NCI-H510A (cell line): ENCODE data around the gene DTX1.

ENCODE experiments used
- DNase-seq: peaks from one replicate; lab custom pipeline; 2025; lab: John Stamatoyannopoulos, UW

The DTX1 gene

DNA sequence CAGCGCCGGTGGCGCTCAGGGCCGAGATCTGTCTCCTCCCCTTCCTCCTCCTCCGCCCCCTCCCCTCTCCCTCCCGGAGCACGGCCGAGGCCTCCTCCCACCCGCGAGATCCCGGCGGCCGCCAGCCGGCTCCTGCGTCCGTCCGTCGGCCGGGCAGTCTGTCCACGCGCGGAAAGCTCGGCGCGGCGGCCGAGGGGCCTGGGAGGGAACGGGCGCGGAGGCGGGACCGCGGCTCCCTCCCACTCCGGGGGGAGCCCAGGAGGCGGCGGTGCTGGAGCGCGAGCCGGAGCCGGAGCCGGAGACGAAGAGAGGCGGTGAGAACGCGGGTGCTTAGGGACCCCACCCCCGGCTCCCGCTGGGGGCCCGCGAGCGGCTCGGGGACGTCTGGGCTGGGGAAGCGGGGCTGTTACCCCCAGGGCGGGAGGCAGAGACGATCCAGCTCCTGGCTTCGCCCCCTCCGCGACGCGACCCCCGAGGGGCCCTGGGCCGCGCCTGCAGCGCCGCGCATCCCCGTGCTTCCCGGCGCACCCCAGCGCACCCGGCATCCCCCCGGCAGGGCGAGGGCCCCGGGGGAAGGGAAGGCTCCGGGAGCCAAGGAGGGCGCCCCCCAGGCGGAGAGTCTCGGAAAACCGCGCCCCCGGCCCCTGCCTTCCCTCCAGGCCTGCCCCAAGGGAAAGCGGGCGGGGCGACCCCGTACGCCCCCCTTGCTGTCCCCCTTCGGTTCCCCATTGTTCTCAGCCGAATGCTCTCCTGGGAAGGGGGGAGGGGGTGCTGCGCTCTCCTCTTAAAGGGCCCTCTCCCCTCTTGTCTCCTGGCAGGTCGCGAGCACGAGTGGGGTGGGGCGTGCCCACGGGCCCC is at the start of gene DTX1:
DTX1 (plus strand) TSS at position 100 of the 858 bp plus-strand sequence. CDS start 1,463 bp downstream, outside the sequence.
- DNase-seq: no peak

DNA sequence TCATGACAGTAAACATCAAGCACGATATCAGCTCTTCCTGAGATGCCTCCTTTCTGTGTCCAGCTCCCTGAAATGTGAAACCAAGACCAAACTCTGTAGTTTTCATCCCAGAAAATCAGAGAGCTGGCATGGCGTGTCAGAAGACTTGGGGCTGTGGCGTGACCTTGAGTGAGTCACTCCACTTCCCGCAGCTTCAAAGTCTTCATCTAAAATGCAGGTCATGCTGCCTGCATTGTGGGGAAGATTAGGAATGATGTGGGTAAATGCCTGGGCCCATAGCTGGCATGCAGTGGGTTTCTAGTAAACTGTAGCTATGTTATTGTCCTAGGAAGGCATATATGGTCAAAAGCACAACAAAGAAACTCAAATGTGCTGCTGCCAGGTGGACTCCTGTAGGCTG is 49.4 kb upstream of the DTX1 start:
- no peak for DNase-seq

DNA sequence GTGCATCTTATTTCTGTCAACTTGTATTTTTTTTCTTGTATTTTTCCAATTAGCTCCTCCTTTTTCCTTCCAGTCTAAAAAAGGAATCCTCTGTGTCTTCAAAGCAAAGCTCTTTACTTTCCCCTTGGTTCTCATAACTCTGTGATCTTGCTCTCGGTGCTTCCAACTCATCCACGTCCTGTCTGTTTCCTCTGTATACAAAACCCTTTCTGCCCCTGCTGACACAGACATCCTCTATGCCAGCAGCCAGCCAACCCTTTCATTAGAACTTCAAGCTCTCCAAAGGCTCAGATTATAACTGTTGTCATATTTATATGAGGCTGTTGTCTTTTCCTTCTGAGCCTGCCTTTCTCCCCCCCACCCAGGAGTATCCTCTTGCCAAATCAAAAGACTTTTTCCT is 45.8 kb upstream of the DTX1 start:
- DNase-seq: no peak

DNA sequence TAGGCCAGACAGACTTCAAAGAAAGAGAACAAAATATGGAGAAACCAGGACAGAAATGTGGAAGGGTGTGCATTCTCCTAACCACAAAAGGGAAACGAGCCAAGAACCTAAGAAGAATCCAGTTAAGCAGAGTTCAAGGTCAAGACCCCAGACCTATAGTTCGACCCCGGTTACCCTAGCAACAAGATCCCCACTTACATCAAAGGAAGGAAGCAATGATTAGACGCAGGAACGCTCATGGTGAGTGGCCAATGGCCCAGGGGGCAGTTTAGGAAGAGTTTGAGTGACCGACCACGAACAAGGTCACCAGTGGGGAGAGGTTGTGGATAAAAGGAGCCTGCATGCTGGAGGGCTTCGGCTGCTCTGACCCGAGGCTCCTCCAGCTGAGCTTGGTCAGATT is 42.0 kb upstream of the DTX1 start:
- no peak for DNase-seq

DNA sequence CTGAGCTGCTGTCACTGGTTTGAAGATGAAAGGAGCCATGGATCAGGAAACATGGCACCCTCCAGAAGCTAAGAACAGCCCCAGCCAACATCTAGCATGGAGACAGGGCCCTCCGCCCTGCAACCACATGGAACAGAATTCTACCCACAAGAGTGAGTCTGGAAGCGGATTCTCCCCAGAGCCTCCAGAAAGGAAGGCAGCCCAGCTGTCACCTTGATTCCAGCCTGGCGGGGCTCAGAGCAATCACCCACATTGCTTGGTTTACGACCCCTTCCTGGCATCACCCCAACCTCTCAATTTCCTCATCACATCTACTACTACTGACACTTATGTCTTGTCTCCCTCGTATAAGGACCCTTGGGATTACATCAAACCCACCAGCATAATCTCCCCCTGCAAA is 39.7 kb upstream of the DTX1 start:
- no peak for DNase-seq

DNA sequence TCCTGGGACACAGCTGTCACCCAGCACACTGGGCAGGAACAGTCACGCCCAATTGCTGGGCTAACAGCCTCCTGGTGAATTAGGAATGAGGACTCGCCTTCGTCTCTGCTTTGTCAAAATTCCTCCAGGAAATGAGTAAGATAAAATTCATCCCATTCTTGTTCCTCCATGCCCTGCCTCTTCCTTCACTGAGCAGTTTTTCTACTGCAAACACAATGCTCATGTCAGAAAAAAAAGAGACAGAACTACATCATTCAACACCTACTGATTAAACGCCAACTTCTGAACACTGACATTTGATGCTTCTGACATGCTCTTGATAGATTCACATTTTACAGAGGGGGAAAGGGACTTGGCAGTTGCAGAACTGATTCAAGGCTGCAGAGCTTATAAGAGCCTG is 37.5 kb upstream of the DTX1 start:
- DNase-seq: no peak

DNA sequence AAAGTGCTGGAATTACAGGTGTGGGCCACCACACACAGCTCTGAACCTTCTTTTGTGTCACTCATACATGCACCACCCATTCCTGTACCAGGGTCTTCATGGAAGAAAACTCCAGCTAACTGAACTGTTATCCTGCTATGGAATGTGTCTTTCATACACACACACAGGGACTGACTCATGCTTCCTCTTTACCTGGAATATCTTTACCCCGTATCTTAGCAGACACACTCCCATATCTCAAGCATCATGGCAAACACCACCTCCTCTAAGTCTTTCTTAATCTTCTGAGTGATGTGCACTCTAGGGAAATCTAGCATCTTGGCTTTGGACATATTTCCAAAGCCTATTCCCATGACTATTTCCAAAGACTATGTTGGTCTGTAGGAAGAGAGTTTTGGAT is 35.0 kb upstream of the DTX1 start:
- no peak for DNase-seq

DNA sequence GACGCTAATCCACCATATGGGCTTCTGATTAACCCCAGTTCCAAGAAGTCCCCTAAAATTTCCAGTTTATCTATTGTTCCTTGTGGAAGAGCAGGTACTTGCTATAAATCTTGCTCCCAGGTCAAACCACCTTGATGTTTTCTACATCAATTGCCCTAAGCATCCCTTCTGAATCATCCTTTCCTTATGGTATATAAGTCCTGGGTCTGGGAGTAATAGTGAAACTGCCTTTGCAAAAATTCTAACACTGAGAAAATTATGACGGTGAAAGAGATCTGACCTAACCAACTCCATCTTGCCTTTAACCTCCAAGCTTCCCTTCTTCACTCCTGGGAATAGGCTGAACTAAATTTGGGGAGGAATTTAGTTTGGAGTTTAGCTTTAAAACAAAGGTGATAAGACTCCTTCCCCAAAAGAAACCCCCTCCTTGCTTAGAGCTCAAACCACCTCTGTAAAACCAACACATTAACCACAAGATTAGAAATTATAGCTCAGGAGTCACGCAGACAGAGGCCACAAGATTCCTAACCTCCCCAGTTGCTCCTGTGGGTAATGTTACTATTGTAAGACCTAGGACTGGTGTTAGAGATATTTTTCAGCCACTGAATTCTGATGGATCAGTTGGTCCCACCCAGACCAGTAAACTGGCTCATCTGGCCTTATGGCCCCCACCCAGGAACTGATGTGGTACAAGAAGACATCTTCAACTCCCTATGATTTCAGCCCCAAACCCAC is 33.8 kb upstream of the DTX1 start:
- DNase-seq: no peak

DNA sequence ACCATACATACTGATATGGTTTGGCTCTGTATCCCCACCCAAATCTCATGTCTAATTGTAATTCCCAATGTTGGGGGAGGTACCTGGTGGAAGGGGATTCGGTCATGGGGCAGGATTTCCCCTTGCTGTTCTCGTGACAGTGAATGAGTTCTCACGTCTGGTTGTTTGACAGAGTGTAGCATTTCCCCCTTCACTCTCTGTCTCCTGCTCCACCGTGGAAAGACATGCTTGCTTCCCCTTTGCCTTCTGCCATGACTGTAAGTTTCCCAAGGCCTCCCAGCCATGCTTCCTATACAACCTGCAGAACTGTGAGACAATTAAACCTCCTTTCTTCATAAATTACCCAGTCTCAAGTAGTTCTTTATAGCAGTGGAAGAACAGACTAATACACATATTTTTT is 28.8 kb upstream of the DTX1 start:
- DNase-seq: no peak

DNA sequence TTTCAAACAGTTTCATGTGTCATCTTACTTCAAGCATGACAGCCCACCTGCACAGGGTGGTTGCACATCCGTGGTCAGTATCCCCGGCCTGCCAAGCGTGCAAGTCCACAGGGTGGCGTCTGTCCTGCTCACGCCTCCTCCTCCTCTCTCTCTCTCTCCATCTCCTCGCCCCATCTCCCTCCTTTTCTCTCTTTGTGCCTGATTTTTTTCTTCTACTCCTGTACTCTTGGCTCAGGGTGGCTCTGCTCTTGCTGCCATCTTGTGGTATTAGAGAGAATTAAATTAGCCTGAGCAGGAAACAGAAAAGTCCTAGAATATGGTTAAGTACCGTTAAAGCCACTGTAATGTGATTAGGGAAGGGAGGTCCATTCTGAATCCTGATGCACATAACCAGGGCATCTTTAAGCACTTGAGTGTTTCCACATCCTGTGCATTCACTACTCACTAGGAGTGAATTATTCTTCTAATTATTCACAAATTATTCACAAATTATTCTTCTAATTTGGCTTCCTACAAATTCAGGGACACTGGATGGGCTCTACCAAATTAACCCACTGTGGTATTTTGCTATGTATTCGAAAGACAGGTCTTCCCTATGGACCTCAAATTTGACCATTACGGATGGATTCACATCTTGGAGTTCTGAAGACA is 25.5 kb upstream of the DTX1 start:
- peak; percentile 38 for DNase-seq

DNA sequence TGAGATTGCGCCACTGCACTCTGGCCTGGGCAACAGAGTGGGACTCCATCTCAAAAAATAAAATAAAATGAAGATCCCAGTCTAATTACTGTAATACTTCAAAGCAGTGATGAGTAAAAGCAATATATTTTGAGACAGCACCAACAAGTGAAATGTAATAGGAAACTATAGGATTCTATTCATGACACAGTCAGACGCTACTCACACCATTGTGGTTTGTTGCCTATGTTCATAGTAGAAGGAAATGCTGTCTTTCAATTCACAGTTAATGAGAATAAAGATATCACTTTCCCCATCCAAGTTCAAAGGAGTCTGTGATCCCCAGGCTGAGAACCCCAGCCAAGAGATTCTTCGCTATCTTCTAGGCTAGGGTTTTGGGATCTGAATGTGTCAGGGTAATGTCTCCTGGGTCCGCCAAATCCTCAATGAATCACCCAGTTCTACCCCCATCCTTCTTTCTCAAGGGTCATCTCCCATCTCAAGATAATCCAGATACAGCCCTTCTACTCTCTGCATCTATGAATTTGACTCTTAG is 16.6 kb upstream of the DTX1 start:
- no peak for DNase-seq

DNA sequence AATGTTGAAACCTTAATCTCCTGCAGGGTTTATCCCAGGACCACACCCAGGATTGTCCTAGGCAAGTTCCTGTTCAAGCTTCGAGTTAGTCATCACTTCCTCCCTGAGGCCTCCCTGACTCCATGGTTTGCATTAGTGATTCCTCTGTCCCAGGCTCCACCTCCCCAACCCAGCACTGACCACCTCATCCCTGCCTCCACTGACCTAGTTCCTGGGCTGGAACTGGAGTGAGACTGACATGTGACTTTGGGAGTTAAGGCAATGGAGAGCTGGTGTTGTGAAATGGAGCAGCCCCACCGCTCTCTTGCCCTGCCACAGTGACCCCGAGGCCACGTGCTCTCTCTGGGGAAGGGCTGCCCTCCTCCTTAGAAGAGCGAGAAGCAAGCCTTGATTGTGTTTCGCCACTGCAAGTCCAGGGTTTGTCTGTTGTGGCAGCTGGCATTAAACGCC is 15.8 kb upstream of the DTX1 start:
- DNase-seq: no peak

DNA sequence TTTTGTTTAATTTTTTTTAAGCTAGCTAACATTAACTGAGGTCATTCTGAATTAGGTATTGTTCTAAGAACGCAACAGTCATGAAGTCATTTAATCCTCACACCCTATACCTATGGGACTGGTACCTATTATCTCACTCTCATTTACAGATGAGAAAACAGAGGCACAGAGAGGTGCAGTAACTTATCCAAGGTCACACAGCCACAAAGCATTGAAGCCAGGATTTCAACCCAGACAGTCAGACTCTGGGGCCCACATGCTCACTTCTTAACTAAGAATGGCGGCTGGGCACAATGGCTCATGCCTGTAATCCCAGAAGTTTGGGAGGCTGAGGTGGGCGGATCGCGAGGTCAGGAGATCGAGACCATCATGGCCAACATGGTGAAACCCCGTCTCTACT is 15.0 kb upstream of the DTX1 start:
- no peak for DNase-seq

DNA sequence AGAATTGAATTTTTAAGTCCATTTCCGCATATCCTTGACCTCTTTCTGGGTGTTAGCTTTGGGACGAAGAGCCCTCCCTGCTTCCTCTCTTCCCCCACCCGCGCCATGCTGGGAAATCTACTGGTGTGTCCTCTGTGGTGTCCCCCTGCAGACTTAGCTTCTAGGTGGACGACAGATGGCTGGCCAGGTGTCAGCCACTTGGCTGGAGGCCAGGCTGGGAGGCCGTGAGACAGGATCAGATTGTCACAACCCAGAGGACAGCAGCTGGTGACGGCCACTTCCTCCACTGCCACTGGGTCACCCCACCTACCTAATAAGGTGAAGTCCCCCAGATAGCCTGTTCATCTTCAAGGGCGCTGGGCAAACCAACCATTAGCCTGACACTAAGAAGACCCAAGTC is 13.3 kb upstream of the DTX1 start:
- peak; percentile 17 for DNase-seq

DNA sequence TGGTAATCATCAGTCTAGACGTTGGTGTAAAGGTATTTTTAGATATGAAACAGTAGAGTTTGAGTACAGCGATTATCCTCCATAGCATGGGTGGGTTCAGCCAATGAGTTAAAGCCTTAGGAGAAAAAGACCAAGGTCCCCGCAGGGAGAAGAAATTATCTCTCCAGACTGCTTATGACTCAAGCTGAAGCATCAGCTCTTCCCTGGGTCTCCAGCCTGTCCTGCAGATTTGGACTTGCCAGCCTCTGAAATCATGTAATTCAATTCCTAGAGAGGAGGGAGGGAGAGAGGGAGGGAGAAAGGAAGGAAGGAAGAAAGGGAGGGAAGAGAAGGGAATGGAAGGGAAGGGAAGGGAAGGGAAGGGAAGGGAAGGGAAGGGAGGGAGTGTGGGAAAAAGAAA is 12.0 kb upstream of the DTX1 start:
- DNase-seq: no peak

DNA sequence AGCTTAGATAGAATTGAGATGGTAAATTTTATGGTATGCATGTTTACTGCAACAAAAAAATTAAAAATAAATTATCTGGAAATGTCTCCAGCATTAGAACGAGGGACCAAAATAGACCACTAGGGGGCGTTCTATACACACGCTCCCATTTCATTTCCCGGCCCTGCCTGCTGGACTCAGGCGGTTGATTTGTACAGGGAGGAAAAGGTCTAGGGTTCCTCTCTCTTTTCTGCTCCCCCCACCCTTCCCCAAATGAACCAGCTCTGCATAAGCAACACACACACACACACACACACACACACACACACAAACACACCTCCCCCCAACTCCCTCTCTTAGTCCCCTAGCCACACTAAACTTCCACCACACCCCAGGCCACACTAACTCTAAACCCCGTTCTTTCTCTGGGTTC is 7.8 kb upstream of the DTX1 start:
- DNase-seq: peak; percentile 46

DNA sequence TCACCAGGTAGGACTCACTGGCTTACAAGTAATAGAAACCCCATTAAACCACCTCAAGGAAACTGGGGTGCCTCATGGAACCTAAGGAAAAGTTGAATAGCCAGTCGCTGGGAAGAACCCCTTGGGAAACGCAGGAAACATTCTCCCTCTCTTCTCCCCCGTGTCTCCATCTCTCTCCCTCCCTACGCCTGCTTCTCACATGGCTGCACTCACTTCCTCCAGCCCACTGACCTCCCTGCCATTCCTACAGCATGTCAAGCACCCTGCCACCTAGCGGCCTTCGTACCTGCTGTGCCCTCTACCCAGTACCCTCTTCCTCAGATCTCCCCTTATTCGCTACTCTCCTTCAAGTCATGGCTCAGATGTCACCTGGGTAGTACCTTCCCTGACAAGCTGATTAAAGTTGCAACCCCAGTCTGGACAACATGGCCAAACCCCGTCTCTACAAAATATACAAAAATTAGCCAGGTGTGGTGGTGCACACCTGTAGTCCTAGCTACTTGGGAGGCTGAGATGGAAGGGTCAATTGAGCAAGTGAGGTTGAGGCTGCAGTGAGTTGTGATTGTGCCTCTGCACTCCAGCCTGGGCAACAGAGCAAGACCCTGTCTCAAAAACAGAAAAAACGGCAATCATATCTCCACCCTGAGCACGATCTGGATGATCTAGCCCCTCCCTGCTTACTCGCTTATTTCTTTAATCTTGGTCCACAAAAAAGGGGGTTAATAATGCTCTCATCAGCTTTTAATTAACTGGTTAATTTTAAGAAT is 6.4 kb upstream of the DTX1 start:
- DNase-seq: peak; percentile 61

DNA sequence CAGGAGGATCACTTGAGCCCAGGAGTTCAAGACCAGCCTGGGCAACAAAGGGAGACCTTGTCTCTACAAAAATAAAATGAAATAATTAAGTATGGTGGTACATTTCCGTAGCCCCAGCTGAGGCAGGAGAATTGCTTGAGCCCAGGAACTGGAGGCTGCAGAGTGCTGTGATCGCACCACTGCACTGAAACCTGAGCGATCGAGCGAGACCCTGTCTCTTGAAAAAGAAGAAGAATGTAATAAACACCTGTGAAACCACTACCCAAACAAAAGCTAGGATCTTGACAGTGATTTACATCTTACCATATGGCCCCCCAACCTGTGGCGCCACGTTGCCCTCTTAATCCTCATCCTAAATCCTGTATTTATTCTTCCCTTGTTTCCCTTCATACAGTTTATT is 5.7 kb upstream of the DTX1 start:
- no peak for DNase-seq

DNA sequence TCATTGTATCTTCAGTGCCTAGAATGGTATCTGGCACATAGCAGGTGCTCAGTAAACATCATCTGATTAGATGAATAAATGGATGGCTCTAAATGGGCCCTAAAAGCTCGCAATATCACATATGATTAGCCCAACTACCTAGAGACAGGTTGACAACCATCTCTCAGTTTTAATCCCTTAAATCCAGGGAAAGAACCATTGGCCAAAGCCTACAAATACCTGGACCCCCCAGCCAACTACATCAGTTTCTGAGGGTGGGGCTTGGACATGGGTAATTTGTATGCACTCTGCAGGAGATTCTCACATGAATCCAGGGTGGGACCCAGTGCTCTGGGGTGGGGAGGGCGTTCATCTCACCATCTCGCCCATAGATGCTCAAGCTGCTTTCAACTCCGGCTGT is 4.8 kb upstream of the DTX1 start:
- no peak for DNase-seq

DNA sequence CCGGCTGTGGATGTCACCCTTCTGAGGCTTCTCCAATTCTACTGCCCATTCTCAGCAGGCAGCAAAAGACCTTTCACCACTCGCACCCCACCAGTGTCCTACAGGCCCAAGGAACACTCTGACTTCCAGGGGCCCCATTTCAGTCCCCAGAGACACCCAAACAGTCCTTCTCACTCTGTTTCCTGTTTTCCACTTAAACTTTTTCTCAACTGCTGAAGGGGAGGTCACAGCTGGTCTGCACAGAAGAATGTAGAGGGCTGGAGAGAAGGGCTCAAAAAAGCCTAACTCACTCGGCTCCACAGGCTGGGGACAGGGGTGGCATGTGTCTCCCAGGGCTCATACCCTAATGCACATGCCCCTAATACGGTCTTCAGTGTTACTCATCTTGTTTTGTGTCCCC is 4.2 kb upstream of the DTX1 start:
- no peak for DNase-seq

DNA sequence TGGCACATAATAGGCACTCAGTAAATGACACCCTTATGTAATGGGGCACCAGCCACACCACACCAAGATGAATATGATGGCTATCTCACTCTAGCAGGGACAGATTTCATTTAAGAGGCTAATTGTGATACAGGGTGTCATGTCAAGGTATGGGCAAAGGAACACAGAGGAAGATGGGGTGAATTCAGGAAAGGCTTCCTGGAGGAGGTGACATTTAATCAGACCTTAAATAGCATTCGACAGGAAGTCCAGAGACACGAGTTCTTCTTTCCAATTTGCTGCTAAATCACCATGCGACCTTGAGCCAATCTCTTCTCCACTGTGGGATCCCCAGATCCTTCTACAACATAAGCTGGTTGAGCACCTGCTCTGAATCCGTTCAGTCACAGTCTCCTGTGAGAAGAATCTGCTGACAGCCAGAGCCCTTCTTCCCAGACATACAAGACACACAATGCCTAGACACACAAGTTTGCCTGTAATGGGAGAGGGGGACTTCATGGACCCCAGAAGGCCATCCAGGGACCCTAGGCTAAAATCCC is 1.5 kb upstream of the DTX1 start:
- DNase-seq: no peak
